Measurements from ENCODE around the gene SC5D. TPM values are rescaled to one million over a fixed set of nuclear protein-coding genes. Genes with fewer than 3 reads are reported as not detected.

The SC5D gene
- total RNA-seq, 1 experiment from 2014 or later, result 82.5 TPM

DNA sequence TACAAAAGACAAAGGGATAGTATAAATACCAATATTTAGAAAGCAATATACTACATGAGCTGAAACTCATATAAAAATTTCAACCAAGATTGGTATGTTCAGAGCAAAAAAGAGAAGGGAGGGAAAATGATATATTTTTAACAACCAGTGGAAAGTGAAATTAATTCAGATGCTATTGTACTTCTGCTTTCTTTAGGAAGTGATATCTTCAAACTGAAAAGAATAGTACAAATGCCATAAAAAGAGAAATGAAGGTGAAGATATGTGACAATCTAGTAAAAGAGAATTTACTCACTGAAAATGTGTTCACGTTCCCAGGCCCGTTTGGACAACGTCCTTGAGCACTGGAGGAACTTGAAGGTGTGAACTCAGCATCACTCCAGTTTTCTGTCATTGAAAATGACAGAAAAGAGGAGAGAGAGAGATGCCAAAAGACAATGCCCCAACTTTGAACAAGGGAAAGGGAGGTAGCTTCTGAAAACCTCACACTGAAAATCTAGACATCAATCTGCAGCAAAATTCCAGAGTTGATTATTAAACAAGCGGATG lies 47.5 kb downstream of the SC5D start:
- intact Hi-C loops (cut with micrococcal nuclease; ENCODE audit: unreplicated experiment), result no loop called here
- ChIA-PET CTCF (no interaction called here), POLR2A (ENCODE audit: low non-redundant PET) (no interaction called here)
- Histone ChIP-seq H3K27me3 (replicated peaks; ENCODE audit: insufficient read depth, low read depth, low read length, poor library complexity) (peaks cover 20% of the 10 kb centered on the region), H3K4me1 (ENCODE audit: insufficient read depth, low read length, poor library complexity, severe bottlenecking) (no peaks in the 10 kb centered on the region), H3K27ac (ENCODE audit: low read depth, low read length, poor library complexity, severe bottlenecking) (no peak overlapping the region), H3K4me3 (ENCODE audit: low read depth, low read length, poor library complexity, severe bottlenecking) (no peak overlapping the region), H3K9me3 (ENCODE audit: low read depth, low read length, poor library complexity, severe bottlenecking) (no peaks in the 10 kb centered on the region), H3K36me3 (ENCODE audit: insufficient read depth, low read length, poor library complexity, severe bottlenecking) (no peaks in the 10 kb centered on the region)
- TF ChIP-seq, protein P1, sequence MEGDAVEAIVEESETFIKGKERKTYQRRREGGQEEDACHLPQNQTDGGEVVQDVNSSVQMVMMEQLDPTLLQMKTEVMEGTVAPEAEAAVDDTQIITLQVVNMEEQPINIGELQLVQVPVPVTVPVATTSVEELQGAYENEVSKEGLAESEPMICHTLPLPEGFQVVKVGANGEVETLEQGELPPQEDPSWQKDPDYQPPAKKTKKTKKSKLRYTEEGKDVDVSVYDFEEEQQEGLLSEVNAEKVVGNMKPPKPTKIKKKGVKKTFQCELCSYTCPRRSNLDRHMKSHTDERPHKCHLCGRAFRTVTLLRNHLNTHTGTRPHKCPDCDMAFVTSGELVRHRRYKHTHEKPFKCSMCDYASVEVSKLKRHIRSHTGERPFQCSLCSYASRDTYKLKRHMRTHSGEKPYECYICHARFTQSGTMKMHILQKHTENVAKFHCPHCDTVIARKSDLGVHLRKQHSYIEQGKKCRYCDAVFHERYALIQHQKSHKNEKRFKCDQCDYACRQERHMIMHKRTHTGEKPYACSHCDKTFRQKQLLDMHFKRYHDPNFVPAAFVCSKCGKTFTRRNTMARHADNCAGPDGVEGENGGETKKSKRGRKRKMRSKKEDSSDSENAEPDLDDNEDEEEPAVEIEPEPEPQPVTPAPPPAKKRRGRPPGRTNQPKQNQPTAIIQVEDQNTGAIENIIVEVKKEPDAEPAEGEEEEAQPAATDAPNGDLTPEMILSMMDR (conservative IDR thresholded peaks at IDR 0.05; ENCODE audit: low read depth, low read length), result no peak
- no peak for TF ChIP-seq EZH2 (IDR thresholded peaks at IDR 0.05; ENCODE audit: borderline replicate concordance, low read depth, low read length, poor library complexity, severe bottlenecking)
- no peak for DNase-seq (ENCODE audit: low spot score)
- no TSS peak for BruUV-seq (replicated peaks)

DNA sequence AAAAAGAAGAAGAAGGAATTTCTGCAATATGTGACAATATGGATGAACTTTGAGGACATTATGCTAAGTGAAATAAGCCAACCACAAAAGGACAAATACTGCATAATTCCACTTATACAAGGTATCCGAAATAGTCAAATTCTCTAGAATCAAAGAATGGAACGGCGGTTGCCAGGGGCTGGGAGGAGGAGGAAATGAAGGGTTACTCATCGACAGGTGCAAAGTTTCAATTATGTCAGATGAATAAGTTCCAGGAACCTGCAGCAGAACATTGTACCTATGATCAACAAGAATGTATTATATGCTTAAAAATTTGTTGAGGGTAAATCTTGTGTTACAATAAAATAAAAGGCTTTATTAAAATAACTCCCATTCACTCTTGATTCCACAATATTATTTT lies 49.0 kb downstream of the SC5D start:
- POLR2A ChIA-PET (ENCODE audit: low non-redundant PET), result no interaction called here
- Histone ChIP-seq H3K9me3 (ENCODE audit: low read depth, low read length, poor library complexity, severe bottlenecking) (no peaks in the 10 kb centered on the region), H3K36me3 (ENCODE audit: insufficient read depth, low read length, poor library complexity, severe bottlenecking) (no peaks in the 10 kb centered on the region), H3K27ac (ENCODE audit: low read depth, low read length, poor library complexity, severe bottlenecking) (no peak overlapping the region), H3K27me3 (replicated peaks; ENCODE audit: insufficient read depth, low read depth, low read length, poor library complexity) (peaks cover 8% of the 10 kb centered on the region), H3K4me3 (ENCODE audit: low read depth, low read length, poor library complexity, severe bottlenecking) (no peak overlapping the region), H3K4me1 (ENCODE audit: insufficient read depth, low read length, poor library complexity, severe bottlenecking) (no peaks in the 10 kb centered on the region)
- TF ChIP-seq, protein P1 (conservative IDR thresholded peaks at IDR 0.05; ENCODE audit: low read depth, low read length), result no peak
- TF ChIP-seq EZH2 (IDR thresholded peaks at IDR 0.05; ENCODE audit: borderline replicate concordance, low read depth, low read length, poor library complexity, severe bottlenecking), result no peak
- intact Hi-C loops (cut with micrococcal nuclease; ENCODE audit: unreplicated experiment), result no loop called here
- CTCF ChIA-PET, result no interaction called here
- no peak for DNase-seq (ENCODE audit: low spot score)
- no TSS peak for BruUV-seq (replicated peaks)

DNA sequence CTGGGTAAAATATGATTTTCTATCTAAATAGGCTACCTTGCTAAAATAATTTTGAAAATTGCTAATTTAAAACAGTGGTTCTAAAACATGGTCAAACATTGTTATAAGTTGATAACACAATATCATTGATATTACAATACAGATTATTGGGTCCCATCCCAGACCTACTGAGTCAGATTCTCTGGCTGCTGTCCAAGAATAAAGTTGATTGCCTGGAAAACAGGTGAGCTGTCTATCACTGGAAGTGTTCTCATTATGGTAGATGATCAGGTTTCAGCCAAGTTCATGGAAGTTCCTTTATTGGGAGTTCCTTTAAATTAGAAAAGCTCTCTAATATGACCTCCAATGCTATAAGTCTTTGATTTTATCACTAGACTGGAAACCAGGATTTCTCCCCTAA lies 52.3 kb downstream of the SC5D start:
- POLR2A ChIA-PET (ENCODE audit: low non-redundant PET), result interaction anchor here (0.5 kb wide), 1 partner anchor 1223 kb away, joined by 5 read pairs; no protein-coding TSS in a partner anchor
- Histone ChIP-seq H3K4me1 (ENCODE audit: insufficient read depth, low read length, poor library complexity, severe bottlenecking) (no peaks in the 10 kb centered on the region), H3K9me3 (ENCODE audit: low read depth, low read length, poor library complexity, severe bottlenecking) (no peaks in the 10 kb centered on the region), H3K27ac (ENCODE audit: low read depth, low read length, poor library complexity, severe bottlenecking) (no peak overlapping the region), H3K27me3 (replicated peaks; ENCODE audit: insufficient read depth, low read depth, low read length, poor library complexity) (no peaks in the 10 kb centered on the region), H3K36me3 (ENCODE audit: insufficient read depth, low read length, poor library complexity, severe bottlenecking) (no peaks in the 10 kb centered on the region), H3K4me3 (ENCODE audit: low read depth, low read length, poor library complexity, severe bottlenecking) (no peak overlapping the region)
- BruUV-seq (replicated peaks), result no TSS peak
- CTCF ChIA-PET, result interaction anchor here (0.5 kb wide), 1 partner anchor 8 kb away, joined by 4 read pairs; no protein-coding TSS in a partner anchor
- intact Hi-C loops (cut with micrococcal nuclease; ENCODE audit: unreplicated experiment), result no loop called here
- TF ChIP-seq, protein P1 (conservative IDR thresholded peaks at IDR 0.05; ENCODE audit: low read depth, low read length), result no peak
- no peak for TF ChIP-seq EZH2 (IDR thresholded peaks at IDR 0.05; ENCODE audit: borderline replicate concordance, low read depth, low read length, poor library complexity, severe bottlenecking)
- DNase-seq (ENCODE audit: low spot score), result no peak

Measured in A673 (cell line).